SIG-M5 treated with dmso at 0.1 percent for 504 hours (cell line): Measurements from ENCODE around the gene FRMD4A.
A peak's percentile ranks its signal among the peaks of the same experiment; 100 is the strongest.

Source experiments
- DNase-seq: peaks from one replicate; lab custom pipeline; 2025; ENCODE audit not compliant: unreplicated experiment; lab: John Stamatoyannopoulos, UW

Gene FRMD4A

GRCh38 chr10:14195433-14195832, 135.3 kb downstream of the FRMD4A start:
- DNase-seq, result no peak

- no peak for DNase-seq
Measured at GRCh38 chr10:14192746-14193145, 138.0 kb downstream of the FRMD4A start.

- DNase-seq, result no peak
Measured at GRCh38 chr10:14191871-14192270, 138.9 kb downstream of the FRMD4A start.

GRCh38 chr10:14191407-14191806, 139.3 kb downstream of the FRMD4A start:
- DNase-seq, result no peak

GRCh38 chr10:14190702-14191101, 140.0 kb downstream of the FRMD4A start:
- no peak for DNase-seq

GRCh38 chr10:14186245-14186644, 144.5 kb downstream of the FRMD4A start:
- no peak for DNase-seq

GRCh38 chr10:14185316-14186045, 145.2 kb downstream of the FRMD4A start:
- DNase-seq, result peak; percentile 34

- no peak for DNase-seq
Measured at GRCh38 chr10:14184841-14185315, 145.8 kb downstream of the FRMD4A start.

GRCh38 chr10:14182781-14183180, 147.9 kb downstream of the FRMD4A start:
- no peak for DNase-seq

- no peak for DNase-seq
Measured at GRCh38 chr10:14181567-14181936, 149.2 kb downstream of the FRMD4A start.

- no peak for DNase-seq
Measured at GRCh38 chr10:14180911-14181566, 149.7 kb downstream of the FRMD4A start.

GRCh38 chr10:14179251-14179650, 151.5 kb downstream of the FRMD4A start:
- DNase-seq, result no peak

- DNase-seq, result no peak
Measured at GRCh38 chr10:14173706-14174594, 156.8 kb downstream of the FRMD4A start.

GRCh38 chr10:14173391-14173705, 157.4 kb downstream of the FRMD4A start:
- no peak for DNase-seq

GRCh38 chr10:14172336-14172950, 158.3 kb downstream of the FRMD4A start:
- DNase-seq, result no peak

GRCh38 chr10:14171336-14171735, 159.4 kb downstream of the FRMD4A start:
- DNase-seq, result no peak

GRCh38 chr10:14163377-14164086, 167.2 kb downstream of the FRMD4A start:
- no peak for DNase-seq

- no peak for DNase-seq
Measured at GRCh38 chr10:14162629-14163344, 167.9 kb downstream of the FRMD4A start.

GRCh38 chr10:14162061-14162460, 168.7 kb downstream of the FRMD4A start:
- DNase-seq, result no peak

- no peak for DNase-seq
Measured at GRCh38 chr10:14160299-14160698, 170.4 kb downstream of the FRMD4A start.
